OCI-LY7 (cell line): Measurements from ENCODE around the gene ANKRD11. TPM values are rescaled to one million over a fixed set of nuclear protein-coding genes. Genes with fewer than 3 reads are reported as not detected.

Source experiments
- BruUV-seq: library from RNA; stranded (reverse); fragments of 400-500 nt; replicated peaks from 2 replicates; lab custom pipeline; 2021; lab: Mats Ljungman, UMichigan
- CTCF ChIA-PET: fragments of 300-600 bp; sonication (Branson Sonifier 250); formaldehyde crosslinking; loops from one replicate; lab custom pipeline; 2022; ENCODE audit warnings: antibody characterized with exemption; ENCODE audit not compliant: unreplicated experiment; lab: Charles Lee
- POLR2A ChIA-PET: fragments of 300-600 bp; sonication (Branson Sonifier 250); formaldehyde crosslinking; loops from one replicate; lab custom pipeline; 2022; ENCODE audit warnings: antibody characterized with exemption; lab: Charles Lee
- DNase-seq: peaks from one replicate; pipeline ENCODE4 v3.0.0-alpha.2; 2015; ENCODE audit warnings: low spot score
- H2AFZ ChIP-seq: fragments of 200-600 bp; sonication (generic), shearing (Covaris generic); 2 replicates; pipeline ENCODE4 v1.6.1; 2014; ENCODE audit warnings: mild to moderate bottlenecking, antibody characterized with exemption, low read length, moderate library complexity
- H3K27ac ChIP-seq: fragments of 200-600 bp; sonication (generic); 2 replicates; pipeline ENCODE4 v1.5.1; 2014; ENCODE audit warnings: mixed run types, low read depth, mild to moderate bottlenecking, moderate library complexity, low read length, inconsistent platforms; ENCODE audit not compliant: poor library complexity, severe bottlenecking
- H3K36me3 ChIP-seq: fragments of 200-600 bp; sonication (generic); 2 replicates; pipeline ENCODE4 v1.6.1; 2014; ENCODE audit warnings: mild to moderate bottlenecking, antibody characterized with exemption, low read length, moderate library complexity, mixed read lengths; ENCODE audit not compliant: insufficient read depth
- H3K4me1 ChIP-seq: fragments of 200-600 bp; sonication (generic); 2 replicates; pipeline ENCODE4 v1.5.1; 2014; ENCODE audit warnings: mild to moderate bottlenecking, low read length; ENCODE audit not compliant: insufficient read depth, poor library complexity, severe bottlenecking
- H3K4me2 ChIP-seq: fragments of 200-600 bp; sonication (generic); 2 replicates; pipeline ENCODE4 v1.6.1; 2014; ENCODE audit warnings: mild to moderate bottlenecking, low read length
- H3K4me3 ChIP-seq: fragments of 200-600 bp; sonication (generic); 2 replicates; pipeline ENCODE4 v1.5.1; 2014; ENCODE audit warnings: mild to moderate bottlenecking, low read depth, low read length; ENCODE audit not compliant: poor library complexity, severe bottlenecking
- H3K79me2 ChIP-seq: fragments of 200-600 bp; sonication (generic); 2 replicates; pipeline ENCODE4 v1.6.1; 2016; ENCODE audit warnings: low read depth, mild to moderate bottlenecking, low read length, moderate library complexity, mixed read lengths; ENCODE audit not compliant: insufficient read depth
- H3K9me2 ChIP-seq: fragments of 200-600 bp; sonication (generic); 2 replicates; pipeline ENCODE4 v1.6.1; 2016; ENCODE audit warnings: mild to moderate bottlenecking, low read length, mixed read lengths; ENCODE audit not compliant: insufficient read depth
- H3K9me3 ChIP-seq: fragments of 200-600 bp; sonication (generic); 2 replicates; pipeline ENCODE4 v1.6.1; 2014; ENCODE audit warnings: mild to moderate bottlenecking, mixed run types, low read length, mixed read lengths
- H4K20me1 ChIP-seq: fragments of 200-600 bp; sonication (generic); 2 replicates; pipeline ENCODE4 v1.6.1; 2014; ENCODE audit warnings: mild to moderate bottlenecking, antibody characterized with exemption, low read length, moderate library complexity, mixed read lengths; ENCODE audit not compliant: insufficient read depth
- EZH2phosphoT487 ChIP-seq: fragments of 200-600 bp; sonication (generic); IDR thresholded peaks from 2 replicates; pipeline ENCODE4 v1.6.1; 2018; ENCODE audit warnings: low read depth, borderline replicate concordance, mild to moderate bottlenecking, mixed run types, antibody characterized with exemption, low read length, moderate library complexity, mixed read lengths
- intact Hi-C: fragments of 100-400 bp; cut with micrococcal nuclease; formaldehyde crosslinking; loops from one replicate; pipeline ENCODE4 v1.10.0; 2022; ENCODE audit not compliant: unreplicated experiment
- total RNA-seq, 2 experiments: library from RNA; depleted of rRNA in 1 of 2; stranded (reverse); fragments of >200 nt in 1 of 2; shearing (Covaris generic) in 1 of 2; gene quantifications; 2 replicates each; pipeline ENCODE4 v1.2.3, GENCODE V29; 2014 to 2022
- TF ChIP-seq, protein P1 (sequence below): fragments of 200-600 bp; sonication (generic); conservative IDR thresholded peaks from 2 replicates; pipeline ENCODE4 v1.5.1; 2014; ENCODE audit warnings: mild to moderate bottlenecking, antibody characterized with exemption, low read length, moderate library complexity, mixed read lengths

The ANKRD11 gene
- total RNA-seq, 2 experiments from 2014 or later: 89.1 to 251 TPM

DNA sequence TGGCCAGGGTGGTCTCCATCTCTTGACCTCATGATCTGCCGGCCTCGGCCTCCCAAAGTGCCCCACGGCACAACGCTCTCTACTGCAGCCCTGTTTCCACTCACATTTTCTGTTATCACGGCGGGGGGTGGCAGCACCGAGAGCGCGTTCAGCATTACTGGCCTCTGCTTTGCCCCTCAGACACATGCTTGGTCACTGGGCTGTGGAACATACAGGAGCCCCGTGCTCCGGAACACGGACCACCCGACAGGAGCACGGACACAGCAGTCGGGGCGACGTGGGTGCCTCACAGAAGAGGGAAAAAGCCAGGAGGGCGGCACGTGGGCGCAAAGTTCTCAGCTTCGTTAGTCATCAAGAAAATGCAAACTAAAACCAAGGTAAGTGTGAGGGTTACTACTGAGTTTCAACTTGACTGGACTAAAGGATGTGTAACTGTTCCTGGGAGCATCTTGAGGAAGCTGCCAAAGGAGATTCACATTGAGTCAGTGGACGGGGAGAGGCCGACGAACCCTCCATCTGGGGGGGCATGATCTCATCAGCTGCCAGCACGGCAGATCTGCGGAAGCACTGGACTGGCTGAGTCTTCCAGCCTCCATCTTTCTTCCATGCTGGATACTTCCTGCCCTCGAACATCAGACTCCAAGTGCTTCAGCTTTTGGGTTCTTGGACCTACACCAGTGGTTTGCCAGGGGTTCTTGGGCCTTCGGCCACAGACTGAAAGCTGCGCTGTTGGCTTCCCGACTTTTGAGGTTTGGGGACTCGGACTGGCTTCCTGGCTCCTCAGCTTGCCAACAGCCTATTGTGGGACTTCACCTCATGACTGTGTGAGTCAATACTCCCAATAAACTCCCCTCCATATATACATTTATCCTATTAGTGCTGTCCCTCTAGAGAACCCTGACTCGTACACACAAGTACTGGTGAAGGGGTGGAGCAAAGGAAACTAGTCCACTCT lies 166.0 kb downstream of the ANKRD11 start:
- Histone ChIP-seq H3K4me1 (peaks cover 25% of the 10 kb centered on the region), H3K9me2 (no peaks in the 10 kb centered on the region), H3K9me3 (no peaks in the 10 kb centered on the region), H2AFZ (no peak overlapping the region), H3K27ac (no peak overlapping the region), H3K4me2 (no peak overlapping the region), H3K36me3 (peaks cover 8% of the 10 kb centered on the region), H4K20me1 (peaks cover 22% of the 10 kb centered on the region), H3K4me3 (no peak overlapping the region), H3K79me2 (peaks cover 96% of the 10 kb centered on the region)
- no TSS peak for BruUV-seq
- intact Hi-C loops: no loop called here
- ChIA-PET CTCF (no interaction called here), POLR2A (no interaction called here)
- DNase-seq: no peak
- no peak for TF ChIP-seq EZH2phosphoT487
- TF ChIP-seq, protein P1, sequence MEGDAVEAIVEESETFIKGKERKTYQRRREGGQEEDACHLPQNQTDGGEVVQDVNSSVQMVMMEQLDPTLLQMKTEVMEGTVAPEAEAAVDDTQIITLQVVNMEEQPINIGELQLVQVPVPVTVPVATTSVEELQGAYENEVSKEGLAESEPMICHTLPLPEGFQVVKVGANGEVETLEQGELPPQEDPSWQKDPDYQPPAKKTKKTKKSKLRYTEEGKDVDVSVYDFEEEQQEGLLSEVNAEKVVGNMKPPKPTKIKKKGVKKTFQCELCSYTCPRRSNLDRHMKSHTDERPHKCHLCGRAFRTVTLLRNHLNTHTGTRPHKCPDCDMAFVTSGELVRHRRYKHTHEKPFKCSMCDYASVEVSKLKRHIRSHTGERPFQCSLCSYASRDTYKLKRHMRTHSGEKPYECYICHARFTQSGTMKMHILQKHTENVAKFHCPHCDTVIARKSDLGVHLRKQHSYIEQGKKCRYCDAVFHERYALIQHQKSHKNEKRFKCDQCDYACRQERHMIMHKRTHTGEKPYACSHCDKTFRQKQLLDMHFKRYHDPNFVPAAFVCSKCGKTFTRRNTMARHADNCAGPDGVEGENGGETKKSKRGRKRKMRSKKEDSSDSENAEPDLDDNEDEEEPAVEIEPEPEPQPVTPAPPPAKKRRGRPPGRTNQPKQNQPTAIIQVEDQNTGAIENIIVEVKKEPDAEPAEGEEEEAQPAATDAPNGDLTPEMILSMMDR: no peak

DNA sequence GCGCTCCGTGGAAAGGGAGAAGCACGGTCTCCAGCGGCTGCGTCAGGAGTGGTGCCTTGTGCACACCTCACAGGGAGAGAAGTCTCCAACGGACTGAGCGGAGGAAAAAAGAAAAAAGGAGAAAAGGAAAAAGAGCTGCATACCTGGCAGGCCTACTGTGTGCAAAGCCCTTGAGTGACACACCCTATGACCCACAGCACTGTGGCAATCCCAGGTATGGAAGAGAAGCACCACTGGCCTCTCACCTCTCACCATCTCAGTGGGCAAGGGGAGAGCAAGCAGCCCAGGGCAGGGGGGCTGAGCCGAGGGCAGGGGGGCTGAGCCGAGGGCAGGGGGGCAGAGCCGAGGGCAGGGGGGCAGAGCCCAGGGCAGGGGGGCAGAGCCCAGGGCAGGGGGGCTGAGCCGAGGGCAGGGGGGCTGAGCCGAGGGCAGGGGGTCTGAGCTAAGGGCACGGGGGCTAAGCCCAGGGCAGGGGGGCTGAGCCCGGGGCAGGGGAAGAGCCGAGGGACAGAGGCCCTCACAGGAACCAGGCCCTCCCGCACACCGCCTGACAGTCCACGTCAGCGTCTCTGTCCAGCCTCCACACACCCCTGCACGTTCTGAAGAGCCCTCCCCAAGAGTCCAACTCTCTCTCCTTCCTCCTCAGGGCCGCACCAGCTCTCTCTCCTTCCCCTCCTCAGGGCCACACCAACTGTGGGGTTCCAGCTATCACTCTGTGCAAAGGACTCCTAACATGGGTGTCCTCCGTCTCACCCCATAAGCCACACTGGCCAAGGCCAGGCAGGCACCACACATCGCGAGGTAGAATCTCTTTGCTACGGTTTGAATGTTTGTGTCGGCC lies 167.0 kb downstream of the ANKRD11 start:
- Histone ChIP-seq H3K4me3 (no peak overlapping the region), H4K20me1 (peaks cover 22% of the 10 kb centered on the region), H2AFZ (no peak overlapping the region), H3K79me2 (peaks cover 96% of the 10 kb centered on the region), H3K36me3 (peaks cover under 1% of the 10 kb centered on the region; the same call in 1 of the 2 replicates), H3K27ac (no peak overlapping the region), H3K9me2 (no peaks in the 10 kb centered on the region), H3K9me3 (no peaks in the 10 kb centered on the region), H3K4me2 (no peak overlapping the region), H3K4me1 (peaks cover 30% of the 10 kb centered on the region)
- intact Hi-C loops: no loop called here
- CTCF ChIA-PET: interaction anchor here (1.1 kb wide), 1 partner anchor 317 kb away, joined by 5 read pairs; no protein-coding TSS in a partner anchor
- POLR2A ChIA-PET: no interaction called here
- no TSS peak for BruUV-seq
- no peak for TF ChIP-seq EZH2phosphoT487
- TF ChIP-seq, protein P1: no peak
- DNase-seq: no peak
